CD4-positive, alpha-beta T cell treated with Interleukin-4 for 4 hours (primary cell): ENCODE measurements around the gene TMTC2.

Experiments
- DNase-seq: peaks from one replicate; pipeline ENCODE4 v3.0.0-alpha.2; 2020

The TMTC2 gene

GRCh38 chr12:82852529-82852928 is 165.8 kb downstream of the TMTC2 start:
- no peak for DNase-seq

- no peak for DNase-seq
Observed at GRCh38 chr12:82855872-82856271, 169.2 kb downstream of the TMTC2 start.

DNA sequence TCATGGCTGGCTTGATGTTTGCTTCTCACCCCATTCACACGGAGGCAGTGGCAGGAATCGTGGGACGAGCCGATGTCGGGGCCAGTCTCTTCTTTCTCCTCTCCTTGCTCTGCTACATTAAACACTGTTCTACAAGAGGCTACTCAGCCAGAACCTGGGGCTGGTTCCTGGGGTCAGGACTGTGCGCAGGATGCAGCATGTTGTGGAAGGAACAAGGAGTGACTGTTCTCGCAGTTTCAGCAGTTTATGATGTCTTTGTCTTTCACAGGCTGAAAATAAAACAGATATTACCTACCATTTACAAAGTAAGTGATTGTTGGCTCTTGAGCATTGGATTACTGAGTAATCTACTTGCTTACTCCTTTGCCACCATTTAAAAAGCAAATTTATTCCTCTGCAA is 170.6 kb downstream of the TMTC2 start:
- no peak for DNase-seq

DNA sequence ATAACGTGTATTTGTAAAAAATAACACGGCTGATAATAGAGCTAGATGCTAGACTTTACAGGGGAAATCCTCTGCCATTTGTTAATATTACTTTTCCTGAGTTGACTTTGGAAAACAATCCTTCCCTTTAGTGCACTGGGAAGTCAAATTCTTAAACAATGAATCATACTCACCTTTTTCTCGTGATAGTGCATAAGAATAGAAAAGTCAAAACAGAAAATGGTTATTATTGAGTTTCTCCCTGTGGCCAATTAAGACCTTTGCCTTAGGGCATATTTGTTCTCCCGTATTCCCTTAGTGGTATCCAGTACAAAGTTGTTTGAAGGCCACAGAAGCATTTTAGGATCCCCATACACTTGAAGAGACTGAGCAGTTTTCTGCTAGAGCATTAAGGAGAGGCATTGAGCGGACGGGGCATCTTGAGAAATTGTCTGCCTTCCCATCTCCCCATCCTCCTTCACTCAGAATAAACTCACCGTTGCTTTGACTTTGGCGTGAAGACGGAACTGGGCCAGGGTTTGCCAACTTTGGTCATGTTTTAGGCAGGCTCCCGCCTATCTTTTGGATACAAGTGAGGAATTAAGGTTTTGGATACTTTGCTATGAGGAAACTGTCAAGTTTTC is 171.3 kb downstream of the TMTC2 start:
- DNase-seq: no peak

DNA sequence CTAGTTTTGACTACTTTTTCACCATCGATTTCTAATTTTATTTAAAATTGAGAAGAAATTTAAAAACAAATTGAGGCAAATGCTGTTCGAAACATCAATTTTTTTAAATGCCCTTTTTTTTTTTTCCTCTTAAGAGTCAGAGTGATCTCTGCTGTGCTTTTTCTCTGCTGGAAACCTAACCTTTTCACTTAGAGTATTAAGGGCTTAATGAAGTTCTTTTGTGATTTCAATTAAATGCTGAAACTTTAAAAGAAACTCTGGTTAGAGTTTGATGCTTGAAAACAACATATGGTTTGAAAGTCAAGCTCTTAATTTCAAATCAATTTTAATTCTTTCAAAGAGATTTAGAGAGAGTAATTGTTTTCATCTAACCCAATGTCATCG is 171.8 kb downstream of the TMTC2 start:
- no peak for DNase-seq

- no peak for DNase-seq
Observed at GRCh38 chr12:82862069-82862841, 175.5 kb downstream of the TMTC2 start.

- DNase-seq: no peak
Observed at GRCh38 chr12:82862876-82863649, 176.4 kb downstream of the TMTC2 start.

DNA sequence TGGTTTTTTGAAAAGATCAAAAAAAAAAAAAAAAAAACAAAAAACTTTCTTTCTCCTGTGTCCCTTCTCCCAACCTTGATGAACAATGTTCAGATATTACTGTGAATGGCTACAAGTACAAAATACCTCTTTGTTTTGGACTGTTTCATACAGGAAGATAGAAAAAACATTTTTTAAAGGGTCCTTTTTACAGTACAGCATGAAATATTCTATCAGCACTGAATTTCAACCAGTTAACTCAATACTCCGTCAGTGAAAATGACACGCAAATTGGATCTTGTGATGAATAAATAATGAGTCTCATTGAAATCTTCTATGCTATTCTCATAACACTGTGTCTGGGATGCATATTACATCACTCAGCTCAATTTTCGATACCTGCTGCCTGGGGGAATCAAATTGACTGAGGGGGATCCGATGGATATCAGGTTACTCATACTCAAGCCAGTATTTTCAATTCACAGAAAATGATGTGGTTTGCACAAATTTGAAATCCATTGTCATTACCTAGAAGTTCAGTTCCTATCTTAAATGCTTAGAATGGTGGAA is 179.6 kb downstream of the TMTC2 start:
- no peak for DNase-seq

DNA sequence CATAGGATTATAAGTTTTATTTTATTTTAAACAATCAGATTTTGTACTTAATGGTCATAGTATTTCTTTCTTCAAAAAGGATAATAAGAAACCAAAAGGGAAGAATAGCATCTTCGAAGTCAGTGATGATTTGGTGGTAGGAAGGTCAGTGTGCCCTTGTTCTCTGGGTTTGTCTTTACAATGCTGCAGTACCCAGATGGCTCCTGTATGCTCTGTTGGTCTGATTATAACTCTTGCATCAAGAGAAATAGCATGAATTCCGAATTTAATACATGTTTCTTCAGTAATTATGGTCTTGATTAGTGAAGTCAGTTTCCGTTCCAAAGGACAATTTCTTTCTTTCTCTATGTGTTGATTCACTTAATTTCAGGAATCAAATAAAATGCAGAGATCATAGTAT is 180.2 kb downstream of the TMTC2 start:
- no peak for DNase-seq

- DNase-seq: no peak
Observed at GRCh38 chr12:82867762-82868500, 181.2 kb downstream of the TMTC2 start.

DNA sequence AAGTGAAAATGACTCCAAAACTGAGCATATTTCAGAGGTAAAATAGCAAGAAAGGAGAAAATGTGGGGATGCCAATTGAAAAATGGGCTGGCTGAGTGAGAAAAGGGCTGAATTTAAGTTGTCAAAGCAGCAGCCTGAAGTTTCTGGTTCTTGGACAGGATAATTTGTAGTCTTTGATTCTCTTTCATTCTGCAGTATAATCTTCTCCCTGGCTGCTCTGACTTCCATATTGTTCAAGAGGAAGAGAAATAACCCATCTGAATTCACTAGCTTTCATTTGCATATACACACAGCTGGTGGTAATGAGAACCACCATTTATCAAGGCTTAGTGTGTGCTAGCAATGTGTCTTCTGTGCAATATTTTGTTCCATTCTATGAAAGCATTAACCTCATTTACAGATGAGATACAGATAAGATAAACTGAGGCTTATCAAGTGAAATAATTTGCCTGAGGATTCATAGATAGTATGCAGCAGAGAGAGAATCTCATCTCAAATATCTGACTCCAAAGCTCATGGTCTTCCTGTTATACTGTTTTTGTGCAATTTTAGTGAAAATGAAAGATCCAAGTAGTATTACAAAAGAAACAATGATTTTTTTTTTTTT is 184.2 kb downstream of the TMTC2 start:
- DNase-seq: no peak

- DNase-seq: no peak
Observed at GRCh38 chr12:82872088-82872487, 185.4 kb downstream of the TMTC2 start.

DNA sequence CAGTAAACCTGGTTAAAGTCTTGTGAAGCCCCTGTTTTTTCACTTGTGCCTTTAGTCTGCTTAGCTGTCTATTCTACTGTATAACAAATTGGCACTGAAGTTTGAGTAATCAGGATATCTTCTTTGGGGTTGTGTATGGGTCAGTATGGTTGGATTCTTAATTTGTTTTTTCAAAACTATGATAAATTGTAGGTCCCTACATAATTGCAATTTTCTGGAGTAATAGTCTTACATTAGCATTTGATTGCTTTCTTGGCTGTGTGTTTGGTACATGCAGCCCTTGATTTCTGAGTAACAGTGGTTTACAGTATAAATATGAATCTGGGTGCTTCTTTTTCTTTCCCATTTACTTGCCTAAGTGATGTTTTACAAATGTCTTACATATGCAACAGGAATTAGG is 186.6 kb downstream of the TMTC2 start:
- DNase-seq: no peak

- DNase-seq: no peak
Observed at GRCh38 chr12:82873951-82874350, 187.2 kb downstream of the TMTC2 start.

- no peak for DNase-seq
Observed at GRCh38 chr12:82874945-82875344, 188.2 kb downstream of the TMTC2 start.

DNA sequence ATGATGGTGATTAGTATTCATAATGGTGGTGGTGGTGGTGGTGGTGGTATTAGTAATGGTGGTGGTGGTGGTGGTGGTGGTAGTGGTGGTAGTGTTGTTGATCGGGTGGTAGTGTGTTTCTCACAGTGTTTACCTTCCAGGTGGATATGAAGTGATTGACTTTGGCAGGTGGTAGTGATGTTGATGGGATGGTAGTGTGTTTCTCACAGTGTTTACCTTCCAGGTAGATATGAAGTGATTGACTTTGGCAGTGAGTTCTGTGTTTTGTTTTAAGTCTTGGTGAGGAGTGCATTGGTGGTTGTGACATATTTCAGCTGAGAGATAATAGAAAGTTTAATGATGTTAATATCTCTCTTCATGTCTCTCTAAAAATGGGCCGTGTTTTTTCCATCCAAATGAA is 189.4 kb downstream of the TMTC2 start:
- DNase-seq: no peak

DNA sequence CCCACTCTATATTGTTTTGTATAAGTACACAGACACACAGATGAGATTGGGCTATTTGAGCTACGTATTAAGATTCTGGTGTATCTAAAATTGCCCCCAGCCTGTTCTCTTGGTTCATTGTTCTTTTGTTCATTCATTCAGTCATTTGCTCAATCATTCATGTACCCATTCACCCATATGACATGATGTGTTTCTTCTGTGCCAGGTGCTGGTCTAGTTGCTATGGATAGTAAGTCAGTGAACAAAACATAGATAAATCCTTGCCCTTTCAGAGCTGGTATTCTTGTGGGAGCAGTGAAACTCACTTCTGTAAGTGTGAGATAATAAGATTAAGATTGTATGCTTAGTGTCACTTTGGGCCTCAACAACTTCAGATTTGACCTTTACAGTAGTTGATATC is 191.3 kb downstream of the TMTC2 start:
- DNase-seq: no peak

DNA sequence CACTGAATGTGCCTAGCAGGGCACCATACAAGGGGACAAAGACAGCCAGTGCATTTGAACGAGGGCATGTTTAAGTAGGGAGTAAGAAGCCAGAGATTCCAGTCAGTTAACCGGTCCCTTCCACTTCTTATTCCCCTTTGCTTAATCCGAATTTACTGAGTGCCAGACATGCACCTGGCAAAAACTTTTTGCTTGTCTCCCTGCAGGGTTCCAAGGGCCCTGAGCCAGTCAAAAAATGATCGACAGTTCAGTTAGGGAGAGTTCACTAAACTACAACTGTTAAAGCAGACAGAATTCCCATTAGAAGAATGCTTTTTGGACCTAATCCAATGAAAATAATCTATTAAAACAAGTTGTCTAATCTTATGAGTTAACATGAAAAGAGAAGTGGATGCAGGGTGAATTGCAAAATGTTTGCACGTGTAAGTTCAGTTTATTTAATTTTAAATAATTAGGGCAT is 193.8 kb downstream of the TMTC2 start:
- no peak for DNase-seq

DNA sequence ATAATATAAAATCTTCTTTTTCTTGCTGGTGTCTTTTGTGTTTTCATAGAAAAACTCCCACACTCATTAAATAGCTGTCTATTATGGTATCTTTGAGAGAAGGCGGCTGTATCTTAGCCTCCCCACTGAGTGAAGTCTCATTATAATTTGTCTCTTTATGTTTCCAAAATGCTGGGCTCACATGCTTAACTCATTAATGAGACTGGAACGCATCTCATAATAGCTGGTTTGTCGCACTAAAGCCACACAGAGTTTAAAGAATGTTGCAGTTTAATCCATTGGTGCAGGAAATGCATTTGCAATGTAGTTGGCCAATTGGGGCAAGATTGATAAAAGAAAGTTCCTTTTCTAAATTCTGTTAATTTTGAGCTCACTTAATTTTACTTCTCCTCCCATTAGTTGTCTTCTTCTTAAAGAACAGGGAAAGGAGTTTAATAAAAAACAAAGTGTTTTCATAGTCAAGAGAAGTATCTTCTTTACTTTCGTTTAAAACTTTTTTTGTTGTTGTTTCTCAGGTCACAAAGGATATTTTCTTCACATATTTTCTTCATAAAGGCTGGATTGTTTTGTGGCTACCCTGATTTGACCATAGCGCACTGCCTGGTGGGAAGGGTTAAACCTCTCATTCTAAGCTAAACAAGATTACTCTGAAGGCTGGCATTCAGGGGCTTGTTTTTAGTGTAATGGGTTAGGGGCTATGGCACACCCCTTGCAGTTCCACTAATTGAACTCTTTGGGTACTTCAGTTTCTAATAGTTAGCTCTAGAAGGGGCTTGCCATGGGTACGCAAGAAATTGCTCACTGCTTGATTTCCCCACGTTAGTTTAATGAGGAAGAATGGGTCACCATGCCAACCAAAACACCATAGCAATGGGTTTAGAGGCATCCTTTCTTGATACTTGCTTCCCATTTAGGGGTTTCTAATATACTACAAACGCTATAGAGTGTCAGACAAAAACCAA is 197.0 kb downstream of the TMTC2 start:
- DNase-seq: no peak

DNA sequence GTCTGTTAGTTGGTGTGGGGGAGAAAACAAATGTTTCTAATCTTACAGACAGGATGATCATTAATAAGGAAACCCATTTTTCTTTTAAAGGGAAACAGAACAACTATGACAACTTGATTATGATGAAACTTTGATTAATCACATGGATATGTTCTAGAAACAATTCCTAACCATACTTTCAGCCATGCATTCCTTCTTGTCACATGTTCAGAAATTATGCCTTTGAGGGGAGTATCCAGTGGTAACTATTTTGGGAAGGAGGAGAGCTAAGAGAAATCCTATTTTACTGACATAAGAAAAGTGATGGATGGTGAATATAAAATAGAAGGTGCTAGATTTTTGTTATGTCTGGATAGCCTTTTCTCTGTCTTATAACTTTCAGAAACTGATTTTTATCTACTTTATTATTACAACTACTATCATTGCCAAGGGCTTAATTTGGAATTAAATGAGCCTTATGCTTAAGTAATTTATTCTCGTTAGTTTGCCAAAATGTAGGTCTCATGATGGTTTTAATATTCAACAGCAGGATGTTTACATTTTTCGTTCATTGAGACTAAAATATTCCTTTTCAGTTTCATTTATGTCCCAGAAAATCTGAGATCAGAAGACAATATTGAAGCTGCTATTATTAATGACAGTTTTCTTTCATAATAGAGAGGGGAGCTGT is 200.1 kb downstream of the TMTC2 start:
- DNase-seq: no peak

GRCh38 chr12:82893896-82894295 is 207.2 kb downstream of the TMTC2 start:
- DNase-seq: no peak
